ENCODE data around the gene PCDH15.

Gene PCDH15

GRCh38 chr10:53990799-53991238, 810.2 kb downstream of the PCDH15 start:
- Histone ChIP-seq H3K36me3 (ENCODE audit: control insufficient read depth, insufficient read depth, low read length) (no peaks in the 10 kb centered on the region), H3K27me3 (replicated peaks; ENCODE audit: control insufficient read depth, insufficient read depth, low read length) (no peaks in the 10 kb centered on the region), H3K4me3 (replicated peaks; ENCODE audit: low read depth, low read length) (no peak overlapping the region)
- TF ChIP-seq, protein P1, sequence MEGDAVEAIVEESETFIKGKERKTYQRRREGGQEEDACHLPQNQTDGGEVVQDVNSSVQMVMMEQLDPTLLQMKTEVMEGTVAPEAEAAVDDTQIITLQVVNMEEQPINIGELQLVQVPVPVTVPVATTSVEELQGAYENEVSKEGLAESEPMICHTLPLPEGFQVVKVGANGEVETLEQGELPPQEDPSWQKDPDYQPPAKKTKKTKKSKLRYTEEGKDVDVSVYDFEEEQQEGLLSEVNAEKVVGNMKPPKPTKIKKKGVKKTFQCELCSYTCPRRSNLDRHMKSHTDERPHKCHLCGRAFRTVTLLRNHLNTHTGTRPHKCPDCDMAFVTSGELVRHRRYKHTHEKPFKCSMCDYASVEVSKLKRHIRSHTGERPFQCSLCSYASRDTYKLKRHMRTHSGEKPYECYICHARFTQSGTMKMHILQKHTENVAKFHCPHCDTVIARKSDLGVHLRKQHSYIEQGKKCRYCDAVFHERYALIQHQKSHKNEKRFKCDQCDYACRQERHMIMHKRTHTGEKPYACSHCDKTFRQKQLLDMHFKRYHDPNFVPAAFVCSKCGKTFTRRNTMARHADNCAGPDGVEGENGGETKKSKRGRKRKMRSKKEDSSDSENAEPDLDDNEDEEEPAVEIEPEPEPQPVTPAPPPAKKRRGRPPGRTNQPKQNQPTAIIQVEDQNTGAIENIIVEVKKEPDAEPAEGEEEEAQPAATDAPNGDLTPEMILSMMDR (IDR thresholded peaks at IDR 0.05; ENCODE audit: insufficient read depth, low read length, poor library complexity, severe bottlenecking) = no peak
- no peak for DNase-seq (ENCODE audit: extremely low read depth, insufficient read length)

DNA sequence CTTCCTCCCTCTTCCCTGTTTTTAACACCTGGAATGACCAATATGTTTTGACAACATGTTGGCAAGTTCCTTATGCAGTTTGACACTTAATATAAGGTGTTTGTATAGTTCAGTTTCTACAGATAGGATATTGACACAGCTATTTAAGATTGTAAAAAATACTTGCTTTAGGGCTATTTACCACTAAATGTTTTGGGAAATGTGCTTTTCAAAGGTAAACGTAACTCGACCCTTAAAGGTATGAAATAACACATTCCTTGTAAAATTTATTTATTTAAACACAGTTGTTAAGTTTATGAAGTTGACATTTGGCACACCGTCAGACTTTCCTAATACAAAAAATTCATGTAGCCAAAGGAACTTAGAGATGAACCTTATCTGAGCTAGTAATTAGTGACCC, 817.6 kb downstream of the PCDH15 start:
- TF ChIP-seq, protein P1 (IDR thresholded peaks at IDR 0.05; ENCODE audit: insufficient read depth, low read length, poor library complexity, severe bottlenecking) = no peak
- Histone ChIP-seq H3K36me3 (ENCODE audit: control insufficient read depth, insufficient read depth, low read length) (no peaks in the 10 kb centered on the region), H3K27me3 (replicated peaks; ENCODE audit: control insufficient read depth, insufficient read depth, low read length) (no peaks in the 10 kb centered on the region), H3K4me3 (replicated peaks; ENCODE audit: low read depth, low read length) (no peak overlapping the region)
- DNase-seq (ENCODE audit: extremely low read depth, insufficient read length) = no peak

- no peak for DNase-seq (ENCODE audit: extremely low read depth, insufficient read length)
- Histone ChIP-seq H3K36me3 (ENCODE audit: control insufficient read depth, insufficient read depth, low read length) (no peaks in the 10 kb centered on the region), H3K27me3 (replicated peaks; ENCODE audit: control insufficient read depth, insufficient read depth, low read length) (no peaks in the 10 kb centered on the region), H3K4me3 (replicated peaks; ENCODE audit: low read depth, low read length) (no peak overlapping the region)
- TF ChIP-seq, protein P1 (IDR thresholded peaks at IDR 0.05; ENCODE audit: insufficient read depth, low read length, poor library complexity, severe bottlenecking) = no peak
These were observed 820.8 kb downstream of the PCDH15 start for GRCh38 chr10:53980210-53980609.

- Histone ChIP-seq H3K36me3 (ENCODE audit: control insufficient read depth, insufficient read depth, low read length) (no peaks in the 10 kb centered on the region), H3K27me3 (replicated peaks; ENCODE audit: control insufficient read depth, insufficient read depth, low read length) (no peaks in the 10 kb centered on the region), H3K4me3 (replicated peaks; ENCODE audit: low read depth, low read length) (no peak overlapping the region)
- TF ChIP-seq, protein P1 (IDR thresholded peaks at IDR 0.05; ENCODE audit: insufficient read depth, low read length, poor library complexity, severe bottlenecking) = no peak
- no peak for DNase-seq (ENCODE audit: extremely low read depth, insufficient read length)
These were observed 822.7 kb downstream of the PCDH15 start for GRCh38 chr10:53978301-53978700.

DNA sequence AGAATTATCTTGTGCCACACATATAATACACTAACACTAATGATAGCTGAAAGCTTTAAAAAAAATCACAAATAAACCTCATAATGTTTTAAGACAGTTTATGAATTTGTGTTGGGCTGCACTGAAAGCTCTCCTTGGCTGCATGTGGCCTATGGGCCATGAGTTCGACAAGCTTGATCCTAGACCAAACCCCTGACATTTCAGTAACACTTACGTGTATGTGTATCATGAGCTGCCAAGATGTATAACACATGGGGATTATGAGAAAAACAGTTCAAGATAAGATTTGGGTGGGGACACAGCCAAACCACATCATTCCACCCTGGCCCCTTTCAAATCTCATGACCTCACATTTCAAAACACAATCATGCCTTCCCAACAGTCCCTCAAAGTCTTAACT, 823.8 kb downstream of the PCDH15 start:
- H3K36me3 ChIP-seq (ENCODE audit: control insufficient read depth, insufficient read depth, low read length) = no peaks in the 10 kb centered on the region
- TF ChIP-seq, protein P1 (IDR thresholded peaks at IDR 0.05; ENCODE audit: insufficient read depth, low read length, poor library complexity, severe bottlenecking) = no peak
- H3K27me3 ChIP-seq (replicated peaks; ENCODE audit: control insufficient read depth, insufficient read depth, low read length) = no peaks in the 10 kb centered on the region
- DNase-seq (ENCODE audit: extremely low read depth, insufficient read length) = no peak
- no peak overlapping the region for H3K4me3 ChIP-seq (replicated peaks; ENCODE audit: low read depth, low read length)

- H3K4me3 ChIP-seq (replicated peaks; ENCODE audit: low read depth, low read length) = no peak overlapping the region
- TF ChIP-seq, protein P1 (IDR thresholded peaks at IDR 0.05; ENCODE audit: insufficient read depth, low read length, poor library complexity, severe bottlenecking) = no peak
- DNase-seq (ENCODE audit: extremely low read depth, insufficient read length) = no peak
- H3K27me3 ChIP-seq (replicated peaks; ENCODE audit: control insufficient read depth, insufficient read depth, low read length) = no peaks in the 10 kb centered on the region
- H3K36me3 ChIP-seq (ENCODE audit: control insufficient read depth, insufficient read depth, low read length) = no peaks in the 10 kb centered on the region
These were observed 843.6 kb downstream of the PCDH15 start for GRCh38 chr10:53957401-53957800.

All from GM06990 (cell line).